Tibial artery (tissue), 4 donors: ENCODE data around the gene TSHZ1.

Experiments used
- DNase-seq, 2 donors: peaks; one replicate each; pipeline ENCODE4 v3.0.0-alpha.2; 2019
- H3K27ac ChIP-seq, 2 donors: fragments of 200-600 bp; sonication (generic) in 1 of 2; 1 replicate in 1 of 2; 2 replicates in 1 of 2; pipeline ENCODE4 v1.5.1; 2018 to 2019; ENCODE audit warnings: mild to moderate bottlenecking in 1 of 2
- H3K27me3 ChIP-seq, 2 donors: fragments of 200-600 bp; sonication (generic) in 1 of 2; one replicate each; pipeline versions ENCODE4 v1.5.1 to v1.6.0; 2016 to 2019
- H3K36me3 ChIP-seq, 3 donors: fragments of 200-600 bp; sonication (generic) in 2 of 3; one replicate each; pipeline ENCODE4 v1.5.1; 2016 to 2019; ENCODE audit warnings: mild to moderate bottlenecking in 2 of 3
- H3K4me1 ChIP-seq, 4 donors: fragments of 200-600 bp; sonication (generic) in 2 of 4; 1 replicate in 3 of 4; 2 replicates in 1 of 4; pipeline ENCODE4 v1.5.1; 2016 to 2019
- H3K4me3 ChIP-seq, 2 donors: fragments of 200-600 bp; sonication (generic) in 1 of 2; 1 replicate in 1 of 2; 2 replicates in 1 of 2; pipeline ENCODE4 v1.5.1; 2018 to 2019; ENCODE audit warnings: mild to moderate bottlenecking in 2 of 2
- H3K9me3 ChIP-seq, 3 donors: fragments of 200-600 bp; sonication (generic) in 1 of 3; one replicate each; pipeline ENCODE4 v1.5.1; 2016 to 2019
- intact Hi-C: fragments of 100-400 bp; cut with DNase I; formaldehyde crosslinking; loops from one replicate; pipeline ENCODE4 v1.15.0; 2023; ENCODE audit warnings: low total_unique reads
- TF ChIP-seq, protein P1 (sequence below), 2 experiments: fragments of 200-600 bp in 1 of 2; fragments of 450-650 bp in 1 of 2; IDR thresholded peaks; one replicate each; pipeline ENCODE4 v1.5.1; 2017 to 2019; ENCODE audit warnings: antibody characterized with exemption in 2 of 2, mild to moderate bottlenecking in 1 of 2, moderate library complexity in 1 of 2

TSHZ1 gene

DNA sequence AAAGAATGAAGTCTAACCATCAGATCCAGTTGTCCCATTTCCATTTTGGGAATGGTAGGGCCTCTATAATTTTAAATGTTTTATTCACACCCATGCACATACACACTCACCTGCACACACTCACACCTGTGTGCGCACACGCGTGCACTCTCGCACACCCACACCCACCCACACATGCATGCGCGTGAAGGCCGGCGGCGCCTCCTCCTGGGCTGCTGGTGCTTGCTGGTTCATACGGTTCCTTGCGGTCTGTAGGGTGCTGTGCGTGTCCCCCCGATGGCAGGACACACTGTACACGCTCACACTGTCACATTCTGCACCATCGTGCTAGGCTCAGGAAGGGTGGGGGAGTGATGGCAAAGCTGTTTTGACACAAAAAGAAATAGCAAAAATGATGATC lies 63.2 kb downstream of the TSHZ1 start:
- no peaks in the 10 kb centered on the region for H3K36me3 ChIP-seq
- no peaks in the 10 kb centered on the region for H3K27me3 ChIP-seq
- H3K4me3 ChIP-seq, result no peak overlapping the region
- no peak overlapping the region for H3K27ac ChIP-seq
- no peaks in the 10 kb centered on the region for H3K9me3 ChIP-seq
- no peak for DNase-seq
- no peaks in the 10 kb centered on the region for H3K4me1 ChIP-seq
- TF ChIP-seq, protein P1, sequence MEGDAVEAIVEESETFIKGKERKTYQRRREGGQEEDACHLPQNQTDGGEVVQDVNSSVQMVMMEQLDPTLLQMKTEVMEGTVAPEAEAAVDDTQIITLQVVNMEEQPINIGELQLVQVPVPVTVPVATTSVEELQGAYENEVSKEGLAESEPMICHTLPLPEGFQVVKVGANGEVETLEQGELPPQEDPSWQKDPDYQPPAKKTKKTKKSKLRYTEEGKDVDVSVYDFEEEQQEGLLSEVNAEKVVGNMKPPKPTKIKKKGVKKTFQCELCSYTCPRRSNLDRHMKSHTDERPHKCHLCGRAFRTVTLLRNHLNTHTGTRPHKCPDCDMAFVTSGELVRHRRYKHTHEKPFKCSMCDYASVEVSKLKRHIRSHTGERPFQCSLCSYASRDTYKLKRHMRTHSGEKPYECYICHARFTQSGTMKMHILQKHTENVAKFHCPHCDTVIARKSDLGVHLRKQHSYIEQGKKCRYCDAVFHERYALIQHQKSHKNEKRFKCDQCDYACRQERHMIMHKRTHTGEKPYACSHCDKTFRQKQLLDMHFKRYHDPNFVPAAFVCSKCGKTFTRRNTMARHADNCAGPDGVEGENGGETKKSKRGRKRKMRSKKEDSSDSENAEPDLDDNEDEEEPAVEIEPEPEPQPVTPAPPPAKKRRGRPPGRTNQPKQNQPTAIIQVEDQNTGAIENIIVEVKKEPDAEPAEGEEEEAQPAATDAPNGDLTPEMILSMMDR (IDR thresholded peaks at IDR 0.05), result no peak
- intact Hi-C loops, result no loop called here

DNA sequence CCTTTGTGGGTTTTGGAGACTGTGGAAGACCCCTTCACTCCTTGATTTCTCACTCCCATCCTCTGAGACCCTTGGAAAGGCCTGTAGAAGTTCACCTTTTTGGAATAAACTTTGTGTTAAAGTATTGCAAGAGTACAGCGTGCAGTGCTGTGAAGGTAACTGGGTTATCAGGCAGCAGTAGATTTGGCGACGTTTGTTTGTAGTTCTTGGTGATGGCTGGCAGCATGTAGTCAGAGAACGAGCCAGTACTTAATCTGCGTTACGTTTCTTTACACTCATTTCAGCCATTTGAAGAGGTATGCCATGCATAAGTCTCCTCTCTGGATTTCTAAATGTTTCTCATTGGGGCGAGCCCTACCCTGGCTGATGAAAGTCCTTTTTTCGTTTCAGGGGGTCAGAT lies 64.6 kb downstream of the TSHZ1 start:
- no peaks in the 10 kb centered on the region for H3K4me1 ChIP-seq
- no peak overlapping the region for H3K4me3 ChIP-seq
- H3K9me3 ChIP-seq, result no peaks in the 10 kb centered on the region
- no peak for DNase-seq
- H3K27ac ChIP-seq, result no peak overlapping the region
- no peaks in the 10 kb centered on the region for H3K36me3 ChIP-seq
- no peaks in the 10 kb centered on the region for H3K27me3 ChIP-seq
- intact Hi-C loops, result no loop called here
- TF ChIP-seq, protein P1 (IDR thresholded peaks at IDR 0.05), result no peak

DNA sequence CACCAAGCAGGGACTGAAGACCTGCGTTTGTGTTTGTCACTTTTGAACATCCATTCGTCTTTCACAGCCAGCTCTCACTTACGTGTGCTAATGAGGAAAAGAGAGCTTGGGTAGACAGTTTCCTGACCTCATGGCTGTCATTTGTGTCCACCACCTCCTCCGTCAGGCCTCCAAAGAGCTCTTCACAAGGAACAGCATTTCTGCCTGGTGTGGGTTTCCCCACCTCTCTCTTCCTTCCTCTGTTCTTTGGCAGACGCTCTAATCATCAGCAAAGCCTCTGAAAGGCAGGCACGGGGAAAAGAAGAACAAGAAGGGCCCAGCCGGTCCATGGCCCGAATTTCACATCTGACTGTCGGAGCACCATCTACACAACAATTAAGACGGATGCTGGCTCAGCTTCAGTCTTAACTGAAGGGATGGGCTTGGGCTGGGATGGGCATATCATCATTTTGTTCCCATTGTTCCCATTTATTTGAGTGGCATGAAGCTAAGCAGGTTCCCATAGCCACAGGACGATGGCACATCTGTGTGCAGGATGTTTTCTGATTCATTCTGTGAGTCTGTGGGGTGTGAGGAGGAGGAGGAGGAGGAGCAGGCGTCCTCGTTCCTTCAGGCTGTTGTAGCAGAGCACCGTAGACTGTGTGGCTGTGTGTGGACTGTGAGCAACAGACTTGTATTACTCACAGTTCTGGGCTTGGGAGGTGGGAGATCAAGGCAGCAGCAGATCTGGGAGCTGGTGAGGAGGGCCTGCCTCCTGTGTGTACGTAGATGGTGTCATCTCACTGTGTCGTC lies 66.4 kb downstream of the TSHZ1 start:
- H3K36me3 ChIP-seq, result peaks cover 0 to under 1% (median 0%) of the 10 kb centered on the region in 3 donors
- H3K4me3 ChIP-seq, result no peak overlapping the region
- TF ChIP-seq, protein P1 (IDR thresholded peaks at IDR 0.05), result no peak
- intact Hi-C loops, result no loop called here
- DNase-seq, result no peak
- no peaks in the 10 kb centered on the region for H3K4me1 ChIP-seq
- no peaks in the 10 kb centered on the region for H3K27me3 ChIP-seq
- H3K9me3 ChIP-seq, result no peaks in the 10 kb centered on the region
- no peak overlapping the region for H3K27ac ChIP-seq

DNA sequence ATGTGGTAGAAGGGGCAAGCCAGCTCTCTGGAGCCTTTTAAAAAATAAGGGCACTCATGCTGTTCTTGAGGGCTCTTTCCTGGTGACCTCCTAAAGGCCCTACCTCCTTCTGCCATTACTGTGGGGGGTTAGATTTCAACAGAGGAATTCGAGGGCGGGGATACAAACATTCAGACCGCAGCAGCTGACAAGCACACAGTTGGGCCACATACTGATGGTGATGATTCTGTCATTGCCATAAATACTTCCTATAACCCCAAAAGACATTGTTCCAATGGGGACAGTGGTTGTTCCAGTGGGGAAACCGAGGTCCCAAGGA lies 67.0 kb downstream of the TSHZ1 start:
- H3K4me1 ChIP-seq, result no peaks in the 10 kb centered on the region
- intact Hi-C loops, result no loop called here
- H3K27ac ChIP-seq, result no peak overlapping the region
- no peak overlapping the region for H3K4me3 ChIP-seq
- H3K9me3 ChIP-seq, result no peaks in the 10 kb centered on the region
- no peak for DNase-seq
- TF ChIP-seq, protein P1 (IDR thresholded peaks at IDR 0.05), result no peak
- peaks cover 0 to 6% (median 0%) of the 10 kb centered on the region in 3 donors for H3K36me3 ChIP-seq
- no peaks in the 10 kb centered on the region for H3K27me3 ChIP-seq

DNA sequence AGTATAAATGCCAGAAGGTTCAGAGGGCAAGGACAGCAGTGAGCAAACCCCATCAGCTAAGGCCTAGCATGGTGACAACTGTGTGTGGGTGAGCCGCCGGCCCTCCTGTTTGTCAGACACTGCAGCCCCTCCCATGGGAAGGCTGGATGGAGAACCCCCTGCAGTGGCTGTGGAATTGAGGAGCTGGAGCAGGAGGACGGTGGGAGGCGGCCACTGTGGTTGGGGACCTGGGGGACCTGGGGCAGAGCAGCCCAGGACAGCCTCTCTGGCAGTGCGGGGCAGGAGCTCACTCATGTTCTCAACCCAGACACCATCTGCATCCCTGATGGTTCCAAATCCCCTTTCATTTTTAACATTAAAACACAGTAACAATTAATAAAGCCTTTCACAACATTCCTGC lies 68.8 kb downstream of the TSHZ1 start:
- intact Hi-C loops, result no loop called here
- Histone ChIP-seq H3K4me1 (no peaks in the 10 kb centered on the region), H3K4me3 (no peak overlapping the region), H3K27me3 (no peaks in the 10 kb centered on the region), H3K36me3 (peaks cover 0 to 8% (median 0%) of the 10 kb centered on the region in 3 donors), H3K9me3 (no peaks in the 10 kb centered on the region), H3K27ac (no peak overlapping the region)
- no peak for DNase-seq
- TF ChIP-seq, protein P1 (IDR thresholded peaks at IDR 0.05), result no peak
